HepG2 (cell line): ENCODE data around the gene EEF1E1. TPM values are rescaled to one million over a fixed set of nuclear protein-coding genes. Genes with fewer than 3 reads are reported as not detected.

Experiments
- ATAC-seq: fragments of 200-7000 bp; cut with Tn5 transposase; 3 replicates; pipeline ENCODE4 v1.9.1; 2020; ENCODE audit warnings: mild to moderate bottlenecking, moderate library complexity
- BruUV-seq: library from RNA; stranded (reverse); fragments of 400-500 nt; replicated peaks from 2 replicates; lab custom pipeline; 2021; lab: Mats Ljungman, UMichigan
- CTCF ChIA-PET: fragments of 300-600 bp; formaldehyde crosslinking; extraction: SDS; loops from one replicate; lab custom pipeline; 2021; ENCODE audit warnings: low total read pairs, inconsistent platforms, low intra/inter-chr PET ratio; lab: Yijun Ruan, JAX
- POLR2A ChIA-PET: fragments of 350-600 bp; sonication (Branson Sonifier 250); formaldehyde crosslinking; loops from one replicate; lab custom pipeline; 2020; ENCODE audit warnings: antibody characterized with exemption, inconsistent platforms; lab: Yijun Ruan, JAX
- DNase-seq: peaks from one replicate; pipeline ENCODE4 v3.0.0-alpha.2; 2015; ENCODE audit warnings: low spot score
- FAIRE-seq: peaks from 3 replicates; lab custom pipeline; 2011; peaks lifted over from hg19 to GRCh38; lab: Jason Lieb, UNC
- H2AFZ ChIP-seq: one replicate; pipeline ENCODE4 v1.6.1; 2011; ENCODE audit warnings: low read length, inconsistent platforms
- H3K27ac ChIP-seq: fragments of 300-600 bp; 3 replicates; pipeline ENCODE4 v1.8.0; 2011; ENCODE audit warnings: mixed run types, mild to moderate bottlenecking, mixed read lengths, low read length, inconsistent platforms; ENCODE audit not compliant: insufficient read depth; ENCODE audit errors: extremely low read length
- H3K27me3 ChIP-seq, 2 experiments: fragments of 200-600 bp in 1 of 2; 2 replicates in 1 of 2; 3 replicates in 1 of 2; pipeline versions ENCODE4 v1.6.0 to v1.8.0; 2011; ENCODE audit warnings: low read length in 2 of 2, mild to moderate bottlenecking in 2 of 2, moderate library complexity in 2 of 2, inconsistent platforms in 1 of 2; ENCODE audit not compliant: insufficient read depth in 2 of 2, control insufficient read depth in 1 of 2
- H3K36me3 ChIP-seq, 2 experiments: fragments of 200-600 bp in 1 of 2; replicated peaks in 1 of 2; 2 replicates in 1 of 2; 3 replicates in 1 of 2; pipeline versions ENCODE4 v1.5.1 to v1.8.0; 2011; ENCODE audit warnings: low read length in 2 of 2, inconsistent platforms in 1 of 2; ENCODE audit not compliant: insufficient read depth in 2 of 2, control insufficient read depth in 1 of 2
- H3K4me1 ChIP-seq: 2 replicates; pipeline ENCODE4 v1.5.1; 2012; ENCODE audit warnings: low read length, inconsistent platforms; ENCODE audit not compliant: insufficient read depth
- H3K4me2 ChIP-seq: 2 replicates; pipeline ENCODE4 v1.6.0; 2011; ENCODE audit warnings: low read depth, low read length, inconsistent platforms
- H3K4me3 ChIP-seq, 3 experiments: fragments of 200-600 bp in 1 of 3; sonication (generic), shearing (Covaris generic) in 1 of 3; replicated peaks in 1 of 3; 2 replicates each; pipeline ENCODE4 v1.5.1; 2011 to 2016; ENCODE audit warnings: low read length in 3 of 3, inconsistent platforms in 2 of 3, low read depth in 2 of 3, mild to moderate bottlenecking in 2 of 3, control low read depth in 1 of 3, mixed read lengths in 1 of 3; ENCODE audit not compliant: insufficient read depth in 1 of 3
- H3K79me2 ChIP-seq: one replicate; pipeline ENCODE4 v1.6.1; 2011; ENCODE audit warnings: low read length, inconsistent platforms; ENCODE audit not compliant: insufficient read depth
- H3K9ac ChIP-seq: 2 replicates; pipeline ENCODE4 v1.6.0; 2011; ENCODE audit warnings: mild to moderate bottlenecking, low read depth, low read length, inconsistent platforms; ENCODE audit not compliant: insufficient read depth
- H3K9me3 ChIP-seq: 2 replicates; pipeline ENCODE4 v1.5.1; 2012; ENCODE audit warnings: mild to moderate bottlenecking, low read length
- H4K20me1 ChIP-seq: 2 replicates; pipeline ENCODE4 v1.6.0; 2011; ENCODE audit warnings: inconsistent platforms, mild to moderate bottlenecking, low read length, moderate library complexity; ENCODE audit not compliant: insufficient read depth
- AGO1 ChIP-seq: fragments of 200-400 bp; formaldehyde crosslinking; IDR thresholded peaks from 2 replicates; pipeline ENCODE4 v1.6.1; 2017; ENCODE audit warnings: mild to moderate bottlenecking, low read depth, low read length, moderate library complexity; ENCODE audit not compliant: poor library complexity, severe bottlenecking
- CBFB ChIP-seq: sonication (generic); formaldehyde crosslinking; IDR thresholded peaks from 2 replicates; pipeline ENCODE4 v1.4.0; 2020; ENCODE audit warnings: missing genetic modification reagents
- FOXJ3 ChIP-seq: sonication (generic); formaldehyde crosslinking; IDR thresholded peaks from 2 replicates; pipeline ENCODE4 v1.4.0; 2020; ENCODE audit warnings: missing genetic modification reagents, mild to moderate bottlenecking, borderline replicate concordance
- STAG1 ChIP-seq: sonication (generic); formaldehyde crosslinking; IDR thresholded peaks from 2 replicates; pipeline ENCODE4 v1.4.0; 2020; ENCODE audit warnings: missing genetic modification reagents
- ZBTB20 ChIP-seq: sonication (generic); formaldehyde crosslinking; IDR thresholded peaks from 2 replicates; pipeline ENCODE4 v1.8.1; 2023; ENCODE audit warnings: missing genetic modification reagents, low read depth, mild to moderate bottlenecking, borderline replicate concordance
- ZNF275 ChIP-seq: sonication (generic); formaldehyde crosslinking; IDR thresholded peaks from 2 replicates; pipeline ENCODE4 v1.8.0; 2022; ENCODE audit warnings: missing genetic modification reagents, mild to moderate bottlenecking, inconsistent platforms, borderline replicate concordance
- ZNF407 ChIP-seq: sonication (generic); formaldehyde crosslinking; IDR thresholded peaks from one replicate; pipeline ENCODE4 v1.5.1; 2020; ENCODE audit warnings: mild to moderate bottlenecking, missing genetic modification reagents; ENCODE audit errors: not compliant biosample characterization
- ZNF550 ChIP-seq: sonication (generic); formaldehyde crosslinking; IDR thresholded peaks from 2 replicates; pipeline ENCODE4 v1.4.0; 2020; ENCODE audit warnings: mild to moderate bottlenecking, missing genetic modification reagents, borderline replicate concordance
- WGBS: methylation state at CpG from one replicate; pipeline ENCODE4 v1.1.6; 2017; ENCODE audit warnings: low lambda C conversion rate; 5-methylcytosine and 5-hydroxymethylcytosine counted together
- in situ Hi-C: cut with HindIII; loops from 2 replicates; pipeline ENCODE4 v1.10.0; 2017; ENCODE audit warnings: low pct_unique_long_range_greater_than_20kb; ENCODE audit not compliant: extremely low pct_ligation_motif_present
- intact Hi-C: fragments of 100-400 bp; cut with micrococcal nuclease; formaldehyde crosslinking; loops from one replicate; pipeline ENCODE4 v1.10.0; 2022; ENCODE audit not compliant: unreplicated experiment
- polyA plus RNA-seq, 8 experiments: library from polyadenylated mRNA; depleted of rRNA in 3 of 8; stranded (reverse) in 7 of 8; unstranded in 1 of 8; fragments of >200 nt; fragmentation: Illumina TruSeq in 4 of 8; extraction: Trizol in 4 of 8; gene quantifications; 2 replicates each; pipeline versions ENCODE4 v1.2.1 to v1.2.3, GENCODE V29; 2011 to 2016; ENCODE audit warnings: low read depth in 4 of 8, missing spikeins in 1 of 8, mixed read lengths in 1 of 8; ENCODE audit not compliant: insufficient read depth in 1 of 8
- total RNA-seq, 5 experiments: library from RNA; depleted of rRNA; stranded (reverse); fragments of >200 nt; fragmentation: Illumina TruSeq; extraction: Trizol; gene quantifications; 2 replicates each; pipeline ENCODE4 v1.2.3, GENCODE V29; 2016; ENCODE audit warnings: low read depth in 1 of 5

EEF1E1 gene
- total and polyA plus RNA-seq, 2 of the 13 experiments (the other 11 are each of a cell fraction or from before 2014, with no cell fraction given): 128 to 188 TPM

GRCh38 chr6:8059129-8059528 lies 43.2 kb downstream of the EEF1E1 start:
- ATAC-seq (no peak), DNase-seq (no peak), FAIRE-seq (no peak)
- Histone ChIP-seq H3K27me3 (no peaks in the 10 kb centered on the region; a peak in 1 of 5 replicates), H4K20me1 (no peaks in the 10 kb centered on the region), H3K9ac (no peak overlapping the region), H2AFZ (no peak overlapping the region), H3K36me3 (peaks cover 10 to 58% of the 10 kb centered on the region in 2 experiments; a peak in 4 of 5 replicates), H3K4me2 (no peak overlapping the region), H3K79me2 (peaks cover 14% of the 10 kb centered on the region), H3K4me1 (peaks cover 19% of the 10 kb centered on the region), H3K27ac (no peak overlapping the region), H3K4me3 (no peak overlapping the region), H3K9me3 (no peaks in the 10 kb centered on the region)
- in situ Hi-C loops (no loop called here), intact Hi-C loops (loop anchor here (1.0 kb wide), 1 partner anchor 338 kb away; no protein-coding TSS in a partner anchor)
- TF ChIP-seq STAG1 (CRISPR knock-in tag) (peak; percentile 31), FOXJ3 (CRISPR knock-in tag) (no peak)
- CTCF ChIA-PET: interaction anchor here (1.5 kb wide), 1 partner anchor 337 kb away, joined by 13 read pairs; no protein-coding TSS in a partner anchor
- no TSS peak for BruUV-seq
- POLR2A ChIA-PET: interaction anchor here (1.7 kb wide), 1 partner anchor 43 kb away, joined by 4 read pairs; the partner anchor contains the start of gene EEF1E1

GRCh38 chr6:8057793-8058192 lies 44.6 kb downstream of the EEF1E1 start:
- Histone ChIP-seq H4K20me1 (no peaks in the 10 kb centered on the region), H3K9ac (no peak overlapping the region), H3K4me3 (no peak overlapping the region), H3K27ac (no peak overlapping the region), H3K36me3 (peaks cover 10 to 60% of the 10 kb centered on the region in 2 experiments; a peak in 4 of 5 replicates), H3K9me3 (no peaks in the 10 kb centered on the region), H3K4me2 (no peak overlapping the region), H3K27me3 (no peaks in the 10 kb centered on the region), H3K4me1 (peaks cover 14% of the 10 kb centered on the region), H2AFZ (no peak overlapping the region), H3K79me2 (peaks cover 4% of the 10 kb centered on the region)
- BruUV-seq: no TSS peak
- intact Hi-C loops: no loop called here
- DNase-seq (no peak), ATAC-seq (no peak), FAIRE-seq (no peak)
- in situ Hi-C loops: no loop called here
- POLR2A ChIA-PET: interaction anchor here (1.7 kb wide), 1 partner anchor 44 kb away, joined by 4 read pairs; the partner anchor contains the start of gene EEF1E1
- 96% methylated on average over 3 of the region's 3 CpGs for WGBS
- CTCF ChIA-PET: no interaction called here
- TF ChIP-seq ZBTB20 (CRISPR knock-in tag): no peak
- TF ChIP-seq ZNF550 (CRISPR knock-in tag): no peak
- no peak for TF ChIP-seq ZNF275 (CRISPR knock-in tag)
- no peak for TF ChIP-seq CBFB (CRISPR knock-in tag)
- no peak for TF ChIP-seq AGO1
- no peak for TF ChIP-seq ZNF407 (CRISPR knock-in tag)
